Stimulated activated CD8-positive, alpha-beta memory T cell treated with anti-CD3 and anti-CD28 coated beads, Interleukin-12 subunit alpha, Interleukin-12 subunit beta, amount 100 ng/mL, for 24 hours (primary cell): ENCODE measurements around the gene ARSH.
"Not testable (repeated sequence)": the region's sequence is repeated elsewhere in the genome, so short reads cannot be mapped to it uniquely, and the experiment has no call there.

Experiments used
- DNase-seq: peaks from one replicate; pipeline ENCODE4 v3.0.0-alpha.2; 2020; ENCODE audit errors: extremely low read depth

Gene ARSH

GRCh38 chrX:3006495-3006894 lies at the start of gene ARSH:
TSS of gene ARSH (plus strand) at chrX:3006546. CDS start at chrX:3006613, 67 bp downstream.
- DNase-seq: no peak

GRCh38 chrX:2958199-2958598 lies 48.1 kb upstream of the ARSH start:
- no peak for DNase-seq

GRCh38 chrX:2960861-2961515 lies 45.4 kb upstream of the ARSH start:
- DNase-seq: no peak

GRCh38 chrX:2962381-2962780 lies 44.0 kb upstream of the ARSH start:
- DNase-seq: no peak

- not testable (repeated sequence) for DNase-seq
Observed at GRCh38 chrX:2963449-2963848, 42.9 kb upstream of the ARSH start.

GRCh38 chrX:2963992-2964794 lies 42.2 kb upstream of the ARSH start:
- not testable (repeated sequence) for DNase-seq

- no peak for DNase-seq
Observed at GRCh38 chrX:2965965-2966364, 40.4 kb upstream of the ARSH start.

GRCh38 chrX:2967012-2967411 lies 39.3 kb upstream of the ARSH start:
- no peak for DNase-seq

GRCh38 chrX:2967584-2967983 lies 38.8 kb upstream of the ARSH start:
- no peak for DNase-seq

GRCh38 chrX:2967998-2968909 lies 38.1 kb upstream of the ARSH start:
- no peak for DNase-seq

- no peak for DNase-seq
Observed at GRCh38 chrX:2969021-2969420, 37.3 kb upstream of the ARSH start.

GRCh38 chrX:2972391-2972790 lies 34.0 kb upstream of the ARSH start:
- DNase-seq: no peak

GRCh38 chrX:2974961-2975360 lies 31.4 kb upstream of the ARSH start:
- DNase-seq: no peak

GRCh38 chrX:2978639-2979038 lies 27.7 kb upstream of the ARSH start:
- DNase-seq: not testable (repeated sequence)

GRCh38 chrX:2984342-2984741 lies 22.0 kb upstream of the ARSH start:
- DNase-seq: no peak

- DNase-seq: no peak
Observed at GRCh38 chrX:2989565-2989964, 16.8 kb upstream of the ARSH start.

- DNase-seq: no peak
Observed at GRCh38 chrX:3010532-3010931, 4.2 kb downstream of the ARSH start.

- DNase-seq: no peak
Observed at GRCh38 chrX:3017492-3017891, 11.1 kb downstream of the ARSH start.

- no peak for DNase-seq
Observed at GRCh38 chrX:3024176-3024575, 17.8 kb downstream of the ARSH start.

GRCh38 chrX:3026074-3026815 lies 19.9 kb downstream of the ARSH start:
- no peak for DNase-seq

- DNase-seq: no peak
Observed at GRCh38 chrX:3029129-3029528, 22.8 kb downstream of the ARSH start.

GRCh38 chrX:3037218-3037617 lies 30.9 kb downstream of the ARSH start:
- DNase-seq: no peak
